ACC112 (cell line): ENCODE data around the gene KLHDC10.
"Not testable (repeated sequence)": the region's sequence is repeated elsewhere in the genome, so short reads cannot be mapped to it uniquely, and the experiment has no call there.

Source experiments
- H2AFZ ChIP-seq: fragments of 200-600 bp; sonication (generic); one replicate; pipeline ENCODE4 v1.6.0; 2017; ENCODE audit warnings: antibody characterized with exemption, low read length; ENCODE audit not compliant: unreplicated experiment
- H3K27ac ChIP-seq: fragments of 200-600 bp; sonication (generic); 2 replicates; pipeline ENCODE4 v1.5.1; 2014; ENCODE audit warnings: low read depth, mild to moderate bottlenecking, antibody characterized with exemption, low read length, moderate library complexity
- H3K27me3 ChIP-seq: fragments of 200-600 bp; sonication (generic); 2 replicates; pipeline ENCODE4 v1.6.1; 2014; ENCODE audit warnings: mild to moderate bottlenecking, antibody characterized with exemption, low read length, moderate library complexity, mixed read lengths; ENCODE audit not compliant: insufficient read depth
- H3K36me3 ChIP-seq: fragments of 200-600 bp; sonication (generic); 2 replicates; pipeline ENCODE4 v1.6.1; 2016; ENCODE audit warnings: mild to moderate bottlenecking, antibody characterized with exemption, low read length, moderate library complexity, mixed read lengths; ENCODE audit not compliant: insufficient read depth
- H3K4me1 ChIP-seq: fragments of 200-600 bp; sonication (generic); one replicate; pipeline ENCODE4 v1.6.1; 2016; ENCODE audit warnings: low read length, mixed read lengths; ENCODE audit not compliant: insufficient read depth, unreplicated experiment, control insufficient read depth
- H3K4me3 ChIP-seq: fragments of 200-600 bp; sonication (generic); 2 replicates; pipeline ENCODE4 v1.5.1; 2014; ENCODE audit warnings: mild to moderate bottlenecking, low read depth, low read length
- H3K79me2 ChIP-seq: fragments of 200-600 bp; sonication (generic); one replicate; pipeline ENCODE4 v1.6.0; 2016; ENCODE audit warnings: low read length; ENCODE audit not compliant: control insufficient read depth, unreplicated experiment, insufficient read depth

Gene KLHDC10

GRCh38 chr7:130083497-130083896, 13.2 kb downstream of the KLHDC10 start:
- not testable (repeated sequence) for H3K27ac ChIP-seq, H3K27me3 ChIP-seq, H2AFZ ChIP-seq, H3K36me3 ChIP-seq, H3K4me3 ChIP-seq
- H3K4me1 ChIP-seq: peaks cover 12% of the 10 kb centered on the region
- peaks cover 15% of the 10 kb centered on the region for H3K79me2 ChIP-seq

- Histone ChIP-seq H2AFZ (no peak overlapping the region), H3K27me3 (no peaks in the 10 kb centered on the region), H3K4me3 (no peak overlapping the region), H3K36me3 (no peaks in the 10 kb centered on the region), H3K79me2 (peaks cover 15% of the 10 kb centered on the region), H3K27ac (no peak overlapping the region), H3K4me1 (peaks cover 9% of the 10 kb centered on the region)
These were observed 13.9 kb downstream of the KLHDC10 start for GRCh38 chr7:130084037-130084875.

- not testable (repeated sequence) for H3K27me3 ChIP-seq, H3K4me1 ChIP-seq, H2AFZ ChIP-seq, H3K4me3 ChIP-seq, H3K36me3 ChIP-seq, H3K27ac ChIP-seq
- peaks cover 12% of the 10 kb centered on the region for H3K79me2 ChIP-seq
These were observed 14.9 kb downstream of the KLHDC10 start for GRCh38 chr7:130085235-130085634.

- Histone ChIP-seq H3K4me1 (peaks cover 9% of the 10 kb centered on the region), H3K36me3 (no peaks in the 10 kb centered on the region), H3K4me3 (no peak overlapping the region), H3K27me3 (no peaks in the 10 kb centered on the region), H3K27ac (no peak overlapping the region), H2AFZ (no peak overlapping the region), H3K79me2 (peaks cover 13% of the 10 kb centered on the region)
These were observed 16.6 kb downstream of the KLHDC10 start for GRCh38 chr7:130086938-130087337.

- Histone ChIP-seq H3K4me1 (peaks cover 9% of the 10 kb centered on the region), H3K4me3 (no peak overlapping the region), H3K36me3 (no peaks in the 10 kb centered on the region), H3K27ac (no peak overlapping the region), H3K79me2 (peaks cover 14% of the 10 kb centered on the region), H2AFZ (no peak overlapping the region), H3K27me3 (no peaks in the 10 kb centered on the region)
These were observed 17.0 kb downstream of the KLHDC10 start for GRCh38 chr7:130087364-130087763.

- Histone ChIP-seq H3K27ac (no peak overlapping the region), H3K27me3 (no peaks in the 10 kb centered on the region), H3K4me1 (peaks cover 5% of the 10 kb centered on the region), H3K36me3 (no peaks in the 10 kb centered on the region), H3K79me2 (peaks cover 18% of the 10 kb centered on the region), H2AFZ (no peak overlapping the region), H3K4me3 (no peak overlapping the region)
These were observed 20.6 kb downstream of the KLHDC10 start for GRCh38 chr7:130090745-130091532.

GRCh38 chr7:130091999-130092398, 21.7 kb downstream of the KLHDC10 start:
- Histone ChIP-seq H3K4me1 (peaks cover 5% of the 10 kb centered on the region), H3K4me3 (no peak overlapping the region), H3K27ac (no peak overlapping the region), H3K79me2 (peaks cover 13% of the 10 kb centered on the region), H3K36me3 (no peaks in the 10 kb centered on the region), H3K27me3 (no peaks in the 10 kb centered on the region), H2AFZ (no peak overlapping the region)

GRCh38 chr7:130092598-130092997, 22.3 kb downstream of the KLHDC10 start:
- H3K4me3 ChIP-seq: no peak overlapping the region
- no peak overlapping the region for H2AFZ ChIP-seq
- H3K79me2 ChIP-seq: peaks cover 13% of the 10 kb centered on the region
- H3K27ac ChIP-seq: no peak overlapping the region
- H3K36me3 ChIP-seq: no peaks in the 10 kb centered on the region
- peaks cover 5% of the 10 kb centered on the region for H3K4me1 ChIP-seq
- H3K27me3 ChIP-seq: no peaks in the 10 kb centered on the region

GRCh38 chr7:130095812-130096211, 25.5 kb downstream of the KLHDC10 start:
- no peaks in the 10 kb centered on the region for H3K27me3 ChIP-seq
- H2AFZ ChIP-seq: no peak overlapping the region
- H3K27ac ChIP-seq: no peak overlapping the region
- peaks cover 10% of the 10 kb centered on the region for H3K79me2 ChIP-seq
- H3K4me1 ChIP-seq: peaks cover 5% of the 10 kb centered on the region
- no peak overlapping the region for H3K4me3 ChIP-seq
- no peaks in the 10 kb centered on the region for H3K36me3 ChIP-seq

GRCh38 chr7:130096243-130096827, 26.0 kb downstream of the KLHDC10 start:
- peaks cover 6% of the 10 kb centered on the region for H3K79me2 ChIP-seq

More at GRCh38 chr7:130096243-130096827, 26.0 kb downstream of the KLHDC10 start:
- Histone ChIP-seq H2AFZ (no peak overlapping the region), H3K4me1 (peaks cover 5% of the 10 kb centered on the region), H3K27ac (no peak overlapping the region), H3K27me3 (no peaks in the 10 kb centered on the region), H3K4me3 (no peak overlapping the region), H3K36me3 (no peaks in the 10 kb centered on the region)
